ENCODE results near the gene ATP5MC3. TPM values are rescaled to one million over a fixed set of nuclear protein-coding genes. Genes with fewer than 3 reads are reported as not detected.
"Not testable (repeated sequence)": the region's sequence is repeated elsewhere in the genome, so short reads cannot be mapped to it uniquely, and the experiment has no call there.

The ATP5MC3 gene
- 400 TPM for polyA plus RNA-seq (2012; ENCODE audit: insufficient read depth, insufficient read length)

GRCh38 chr2:175181104-175181876 is at the start of gene ATP5MC3:
TSS of gene ATP5MC3 (minus strand) at chr2:175181710. CDS start at chr2:175181393, 317 bp downstream.
- DNase-seq (ENCODE audit: low read depth, low spot score) = peak; percentile 94
- peak within 1 kb of the TSS; percentile 97 for H3K4me3 ChIP-seq (ENCODE audit: low read length)

- not testable (repeated sequence) for H3K4me3 ChIP-seq (ENCODE audit: low read length); DNase-seq (ENCODE audit: low read depth, low spot score)
Measured at GRCh38 chr2:175228601-175229000, 47.1 kb upstream of the ATP5MC3 start.

GRCh38 chr2:175228179-175228578 is 46.7 kb upstream of the ATP5MC3 start:
- H3K4me3 ChIP-seq (ENCODE audit: low read length) = no peak overlapping the region
- DNase-seq (ENCODE audit: low read depth, low spot score) = no peak

GRCh38 chr2:175227393-175227792 is 45.9 kb upstream of the ATP5MC3 start:
- H3K4me3 ChIP-seq (ENCODE audit: low read length) = no peak overlapping the region
- no peak for DNase-seq (ENCODE audit: low read depth, low spot score)

GRCh38 chr2:175220075-175220474 is 38.6 kb upstream of the ATP5MC3 start:
- no peak overlapping the region for H3K4me3 ChIP-seq (ENCODE audit: low read length)
- no peak for DNase-seq (ENCODE audit: low read depth, low spot score)

GRCh38 chr2:175218551-175218950 is 37.0 kb upstream of the ATP5MC3 start:
- no peak for DNase-seq (ENCODE audit: low read depth, low spot score)
- no peak overlapping the region for H3K4me3 ChIP-seq (ENCODE audit: low read length)

- no peak overlapping the region for H3K4me3 ChIP-seq (ENCODE audit: low read length)
Measured at GRCh38 chr2:175207741-175208438, 26.4 kb upstream of the ATP5MC3 start.

GRCh38 chr2:175206866-175207265 is 25.4 kb upstream of the ATP5MC3 start:
- H3K4me3 ChIP-seq (ENCODE audit: low read length) = no peak overlapping the region
- no peak for DNase-seq (ENCODE audit: low read depth, low spot score)

More at GRCh38 chr2:175207741-175208438, 26.4 kb upstream of the ATP5MC3 start:
- no peak for DNase-seq (ENCODE audit: low read depth, low spot score)

GRCh38 chr2:175205523-175205922 is 24.0 kb upstream of the ATP5MC3 start:
- no peak overlapping the region for H3K4me3 ChIP-seq (ENCODE audit: low read length)
- no peak for DNase-seq (ENCODE audit: low read depth, low spot score)

- DNase-seq (ENCODE audit: low read depth, low spot score) = peak; percentile 44
- H3K4me3 ChIP-seq (ENCODE audit: low read length) = no peak overlapping the region
Measured at GRCh38 chr2:175203621-175204496, 22.3 kb upstream of the ATP5MC3 start.

GRCh38 chr2:175195012-175195411 is 13.5 kb upstream of the ATP5MC3 start:
- no peak overlapping the region for H3K4me3 ChIP-seq (ENCODE audit: low read length)
- no peak for DNase-seq (ENCODE audit: low read depth, low spot score)

- DNase-seq (ENCODE audit: low read depth, low spot score) = no peak
- no peak overlapping the region for H3K4me3 ChIP-seq (ENCODE audit: low read length)
Measured at GRCh38 chr2:175188761-175189160, 7.3 kb upstream of the ATP5MC3 start.

- no peak for DNase-seq (ENCODE audit: low read depth, low spot score)
- H3K4me3 ChIP-seq (ENCODE audit: low read length) = no peak overlapping the region
Measured at GRCh38 chr2:175187378-175187777, 5.9 kb upstream of the ATP5MC3 start.

GRCh38 chr2:175183674-175184073 is 2.2 kb upstream of the ATP5MC3 start:
- no peak overlapping the region for H3K4me3 ChIP-seq (ENCODE audit: low read length)
- no peak for DNase-seq (ENCODE audit: low read depth, low spot score)

GRCh38 chr2:175181877-175182308 is 383 bp upstream of the ATP5MC3 start:
- no peak for DNase-seq (ENCODE audit: low read depth, low spot score)
- peak overlapping the region; percentile 97 for H3K4me3 ChIP-seq (ENCODE audit: low read length)

GRCh38 chr2:175180701-175181103 is 808 bp downstream of the ATP5MC3 start:
- peak; percentile 55 for DNase-seq (ENCODE audit: low read depth, low spot score)

GRCh38 chr2:175176624-175177023 is 4.9 kb downstream of the ATP5MC3 start:
- no peak overlapping the region for H3K4me3 ChIP-seq (ENCODE audit: low read length)
- no peak for DNase-seq (ENCODE audit: low read depth, low spot score)

More at GRCh38 chr2:175180701-175181103, 808 bp downstream of the ATP5MC3 start:
- peak overlapping the region; percentile 97 for H3K4me3 ChIP-seq (ENCODE audit: low read length)

GRCh38 chr2:175175896-175176295 is 5.6 kb downstream of the ATP5MC3 start:
- no peak for DNase-seq (ENCODE audit: low read depth, low spot score)
- H3K4me3 ChIP-seq (ENCODE audit: low read length) = no peak overlapping the region

GRCh38 chr2:175175320-175175719 is 6.2 kb downstream of the ATP5MC3 start:
- no peak for DNase-seq (ENCODE audit: low read depth, low spot score)
- H3K4me3 ChIP-seq (ENCODE audit: low read length) = no peak overlapping the region
